ENCODE measurements around the gene ESYT2.
A peak's percentile ranks its signal among the peaks of the same experiment; 100 is the strongest.

Gene ESYT2

GRCh38 chr7:158740657-158741293 lies 88.5 kb downstream of the ESYT2 start:
- DNase-seq, result no peak

GRCh38 chr7:158740013-158740656 lies 89.2 kb downstream of the ESYT2 start:
- peak; percentile 62 to 74 for DNase-seq

- DNase-seq, result no peak
Observed at GRCh38 chr7:158738841-158739240, 90.5 kb downstream of the ESYT2 start.

GRCh38 chr7:158737064-158737695 lies 92.1 kb downstream of the ESYT2 start:
- DNase-seq, result no peak

GRCh38 chr7:158735935-158736334 lies 93.4 kb downstream of the ESYT2 start:
- DNase-seq, result no peak

GRCh38 chr7:158734861-158735260 lies 94.4 kb downstream of the ESYT2 start:
- peak; percentile 72 to 79 for DNase-seq

GRCh38 chr7:158733775-158734494 lies 95.4 kb downstream of the ESYT2 start:
- no peak for DNase-seq

- no peak for DNase-seq
Observed at GRCh38 chr7:158733220-158733519, 96.1 kb downstream of the ESYT2 start.

- DNase-seq, result no peak
Observed at GRCh38 chr7:158732494-158733219, 96.7 kb downstream of the ESYT2 start.

GRCh38 chr7:158731761-158732160 lies 97.5 kb downstream of the ESYT2 start:
- no peak for DNase-seq

- peak in 1 of 2 donors; percentile 20 for DNase-seq
Observed at GRCh38 chr7:158730383-158731346, 98.6 kb downstream of the ESYT2 start.

GRCh38 chr7:158729646-158730382 lies 99.5 kb downstream of the ESYT2 start:
- DNase-seq, result no peak

GRCh38 chr7:158728911-158729645 lies 100.2 kb downstream of the ESYT2 start:
- DNase-seq, result no peak

GRCh38 chr7:158727690-158728089 lies 101.6 kb downstream of the ESYT2 start:
- DNase-seq, result no peak

- DNase-seq, result no peak
Observed at GRCh38 chr7:158726277-158726807, 103.0 kb downstream of the ESYT2 start.

GRCh38 chr7:158725506-158725800 lies 103.9 kb downstream of the ESYT2 start:
- no peak for DNase-seq

- DNase-seq, result no peak
Observed at GRCh38 chr7:158724658-158725505, 104.4 kb downstream of the ESYT2 start.

GRCh38 chr7:158723714-158724385 lies 105.5 kb downstream of the ESYT2 start:
- no peak for DNase-seq

- DNase-seq, result no peak
Observed at GRCh38 chr7:158723266-158723665, 106.0 kb downstream of the ESYT2 start.

Data from inflammatory macrophage (primary cell).